ELF-1 (cell line): ENCODE results near the gene DCC.
A peak's percentile ranks its signal among the peaks of the same experiment; 100 is the strongest.

Source experiments
- DNase-seq: peaks from one replicate; pipeline ENCODE4 v3.0.0-alpha.2; 2016; ENCODE audit warnings: low read depth, low spot score

Gene DCC

DNA sequence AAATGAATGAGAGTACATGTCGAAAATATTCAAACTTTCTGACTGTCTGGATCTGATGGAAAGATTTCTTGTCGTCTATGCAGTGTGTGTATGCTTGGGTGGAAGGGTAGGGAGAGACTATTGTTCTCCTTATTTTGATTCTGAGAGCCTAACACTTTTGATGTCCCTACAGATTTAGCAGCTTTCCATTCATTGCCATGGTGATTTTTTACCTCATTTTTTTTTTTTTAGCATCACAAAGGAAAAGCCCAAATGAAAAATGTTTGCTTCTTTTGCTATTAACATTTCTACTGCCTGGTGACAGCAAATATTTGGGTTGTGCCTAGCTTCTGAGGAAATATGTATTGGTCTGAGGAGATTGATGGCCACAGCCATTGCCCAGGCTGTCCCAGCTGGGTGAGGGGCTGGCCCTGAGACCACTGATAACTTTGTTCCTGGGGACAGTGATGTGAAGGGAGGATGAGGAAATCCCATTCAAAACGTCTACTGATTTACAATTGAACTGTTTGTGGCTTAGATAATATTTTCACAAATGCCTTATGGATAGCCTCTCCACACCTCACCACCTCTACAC lies 558.6 kb downstream of the DCC start:
- no peak for DNase-seq

DNA sequence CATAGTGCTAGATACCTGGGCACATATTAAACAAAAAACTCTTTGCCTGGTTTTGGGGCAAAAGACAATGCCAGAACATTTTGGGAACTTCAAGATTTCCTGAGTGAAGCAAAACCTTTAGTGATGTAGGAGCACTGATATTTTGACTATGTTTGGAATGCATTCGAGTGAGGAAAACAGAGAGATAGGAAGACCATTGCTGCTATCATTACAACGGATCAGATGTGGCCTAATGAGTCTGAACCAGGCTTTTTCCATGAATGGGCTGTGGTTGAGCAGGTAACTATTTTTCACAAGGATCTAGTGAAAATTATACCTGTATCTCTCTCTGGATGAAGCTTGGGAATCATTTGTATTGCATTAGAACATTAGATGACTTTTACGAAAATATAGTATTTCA lies 562.2 kb downstream of the DCC start:
- no peak for DNase-seq

DNA sequence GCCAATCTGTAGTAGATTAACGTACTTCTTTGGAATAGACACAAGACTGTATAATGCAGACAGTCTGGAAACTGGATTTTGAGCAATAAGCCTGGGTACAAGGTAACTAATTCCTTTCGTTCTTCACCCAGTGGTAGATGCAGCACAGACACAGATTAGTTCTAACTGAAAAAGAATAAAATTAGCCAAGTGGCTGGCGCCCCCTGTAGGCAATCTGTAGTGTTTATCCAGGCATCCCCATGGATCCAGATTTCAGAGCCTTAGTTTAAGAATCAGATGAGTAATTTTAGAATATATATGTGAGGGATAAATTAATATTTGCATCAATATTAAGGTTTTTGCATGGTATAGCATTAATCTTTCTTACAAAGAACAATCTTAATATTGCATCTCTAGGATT lies 563.9 kb downstream of the DCC start:
- peak; percentile 22 for DNase-seq

DNA sequence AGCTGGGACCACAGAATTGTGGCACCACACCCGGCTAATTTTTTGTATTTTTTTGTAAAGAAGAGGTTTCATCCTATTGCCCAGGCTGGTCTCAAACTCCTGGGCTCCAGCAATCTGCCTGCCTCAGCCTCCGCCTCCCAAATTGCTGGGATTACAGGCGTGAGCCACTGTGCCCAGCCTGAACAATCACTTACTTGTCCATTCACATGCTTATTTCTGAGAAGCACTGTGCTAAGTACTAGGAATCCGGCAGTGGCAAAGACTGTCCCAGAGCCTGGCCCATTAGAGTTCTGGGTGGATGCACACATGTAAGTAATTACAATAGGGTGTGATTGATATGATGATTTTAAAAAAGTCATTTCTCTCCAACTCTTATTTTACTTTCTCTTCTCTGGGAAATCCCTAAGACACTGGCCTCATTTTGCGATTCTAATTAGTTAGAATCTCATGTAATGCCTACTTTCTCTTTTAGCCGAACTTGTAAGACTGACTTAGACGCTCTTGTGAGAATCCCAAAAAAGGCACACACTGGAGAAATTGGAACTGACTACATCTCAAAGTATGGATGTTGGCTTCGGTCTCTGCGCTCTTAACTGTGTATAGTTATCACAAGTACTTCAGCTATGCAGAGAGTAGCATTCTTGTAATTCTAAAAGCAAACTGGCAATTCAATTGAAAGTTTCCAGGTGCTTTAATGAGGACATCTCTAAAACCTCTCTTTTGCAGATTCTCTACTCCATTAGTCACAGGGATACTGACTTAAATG lies 567.7 kb downstream of the DCC start:
- no peak for DNase-seq

DNA sequence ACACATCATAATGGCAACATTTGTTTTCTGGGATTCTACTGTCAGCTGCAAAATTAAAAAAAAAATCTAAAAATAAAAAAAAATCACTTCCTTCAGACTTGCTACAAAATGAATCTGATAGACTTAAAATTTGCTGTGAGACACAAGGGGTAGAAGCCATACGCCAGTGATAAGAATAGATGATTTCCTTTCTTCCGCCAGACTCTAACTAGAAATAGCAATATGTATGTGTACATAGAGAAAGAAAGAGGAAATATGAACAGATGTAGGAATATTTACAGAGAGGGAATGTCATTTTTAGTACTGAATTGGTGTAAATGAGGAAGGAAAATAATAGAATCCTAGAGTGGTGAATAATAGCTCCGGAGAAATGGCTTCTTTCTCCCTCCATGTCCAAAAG lies 574.2 kb downstream of the DCC start:
- DNase-seq, result no peak

DNA sequence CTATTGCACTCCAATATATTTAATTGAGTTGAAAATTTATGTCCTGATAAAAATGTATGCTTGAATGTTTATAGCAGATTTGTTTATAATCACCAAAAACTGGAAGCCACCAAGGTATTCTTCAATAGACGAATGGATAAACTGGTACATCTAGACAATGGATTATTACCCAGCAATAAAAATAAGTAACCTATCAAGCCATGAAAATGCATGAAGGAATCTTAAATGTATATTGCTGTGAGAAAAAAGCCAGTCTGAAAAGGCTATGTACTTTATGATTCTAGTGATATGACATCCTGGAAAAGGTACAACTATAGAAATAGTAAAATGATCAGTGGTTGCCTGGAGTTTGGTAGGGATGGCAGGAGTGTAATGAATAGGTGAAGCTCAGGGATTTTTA lies 580.7 kb downstream of the DCC start:
- no peak for DNase-seq

DNA sequence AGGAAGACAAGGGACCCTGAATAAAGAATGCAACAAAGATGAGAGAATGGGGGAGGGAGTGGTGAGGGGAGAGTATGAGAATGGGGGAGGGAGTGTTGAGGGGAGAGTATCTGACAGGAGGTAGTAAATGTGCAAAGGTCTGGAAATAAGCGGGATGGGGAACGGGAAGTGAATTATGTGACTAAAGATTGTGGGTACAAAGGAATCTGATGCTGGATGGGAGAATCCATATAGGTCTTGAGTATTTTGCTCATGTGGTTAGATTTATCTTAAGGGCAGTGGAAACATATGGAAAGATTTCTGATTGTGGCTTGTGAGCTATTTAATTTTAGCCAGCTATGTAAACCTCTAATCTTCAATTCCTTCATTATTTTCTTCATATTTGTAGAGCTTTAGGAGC lies 593.4 kb downstream of the DCC start:
- no peak for DNase-seq

DNA sequence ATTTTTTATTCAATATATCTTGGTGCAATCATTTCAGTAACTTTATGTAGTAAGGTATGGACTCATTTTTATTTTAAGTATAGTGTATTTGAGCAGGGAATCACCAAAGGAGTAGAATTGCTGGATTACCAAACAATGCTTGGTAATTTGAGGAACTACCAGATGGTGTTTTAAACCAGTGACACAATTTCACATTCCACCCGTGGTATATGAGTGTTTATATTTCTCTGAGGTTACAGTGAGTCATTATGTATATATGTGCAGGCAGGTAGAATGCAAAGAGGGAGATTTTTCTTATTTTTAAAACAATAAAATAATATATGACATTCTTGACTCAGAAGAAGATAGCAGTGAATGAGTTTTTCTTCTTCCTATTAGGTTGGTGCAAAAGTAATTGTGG lies 596.9 kb downstream of the DCC start:
- no peak for DNase-seq

DNA sequence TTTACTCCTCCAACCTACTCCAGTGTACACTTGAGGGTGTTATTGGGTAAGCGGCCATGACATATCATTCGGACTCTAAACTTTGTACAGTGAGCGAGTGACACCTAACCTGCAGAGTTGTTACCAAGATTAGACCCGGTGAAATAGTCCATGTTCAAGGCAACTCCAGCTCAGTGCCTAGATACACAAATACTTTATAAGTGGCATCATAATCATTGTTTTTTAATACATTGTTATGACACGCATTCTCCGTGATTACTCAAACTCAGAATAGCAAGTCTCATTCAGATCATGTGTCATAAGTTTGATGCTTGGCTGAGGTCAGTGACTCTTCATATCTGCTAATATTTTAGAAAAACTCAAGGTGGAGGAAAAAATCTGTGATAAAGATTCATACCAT lies 597.8 kb downstream of the DCC start:
- no peak for DNase-seq

DNA sequence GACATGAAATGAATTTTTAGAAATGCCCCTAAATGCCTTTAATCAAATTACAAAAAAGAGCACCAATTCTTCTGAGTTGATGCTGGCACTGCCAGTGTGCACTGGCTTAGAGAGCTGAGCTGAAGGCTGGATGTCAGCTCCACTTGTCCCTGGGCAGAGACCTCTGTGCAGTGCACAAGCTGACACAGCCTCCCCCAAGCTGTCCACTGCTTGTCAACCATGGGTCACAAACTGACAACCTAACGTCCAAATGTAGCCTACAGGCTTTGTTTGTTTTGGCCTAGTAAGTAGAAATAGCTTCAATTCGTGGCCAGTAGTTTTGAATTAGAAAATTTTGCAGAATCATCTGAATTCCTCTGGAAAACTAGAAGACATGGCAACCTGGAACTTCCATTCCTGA lies 605.6 kb downstream of the DCC start:
- DNase-seq, result no peak

DNA sequence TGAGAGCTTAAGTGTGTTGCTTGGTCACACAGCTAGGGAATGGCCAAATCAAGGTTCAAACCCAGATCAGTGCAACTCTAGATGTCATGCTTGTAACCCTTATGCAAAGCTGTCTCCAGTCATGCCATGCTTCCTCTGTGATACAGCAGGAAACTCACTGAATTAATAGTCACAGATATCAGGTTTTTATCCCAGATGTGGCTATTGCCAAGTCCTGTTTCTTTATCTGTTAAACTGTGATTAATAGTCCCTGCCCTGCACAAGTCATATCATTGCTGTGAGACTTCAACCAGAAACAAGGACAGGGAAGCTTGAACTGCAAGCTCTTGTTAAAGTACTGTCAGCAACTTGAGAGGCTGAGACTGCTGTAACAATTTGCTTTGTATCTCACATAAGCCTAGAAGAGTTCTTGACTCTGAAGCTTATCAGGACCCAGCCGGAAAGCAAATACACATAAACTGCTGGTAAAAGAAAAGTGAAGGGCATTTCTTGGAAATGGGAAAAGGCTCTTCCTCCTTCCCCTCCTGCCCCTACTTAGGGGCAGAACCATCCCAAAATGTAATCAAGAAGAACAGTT lies 609.0 kb downstream of the DCC start:
- DNase-seq, result no peak

DNA sequence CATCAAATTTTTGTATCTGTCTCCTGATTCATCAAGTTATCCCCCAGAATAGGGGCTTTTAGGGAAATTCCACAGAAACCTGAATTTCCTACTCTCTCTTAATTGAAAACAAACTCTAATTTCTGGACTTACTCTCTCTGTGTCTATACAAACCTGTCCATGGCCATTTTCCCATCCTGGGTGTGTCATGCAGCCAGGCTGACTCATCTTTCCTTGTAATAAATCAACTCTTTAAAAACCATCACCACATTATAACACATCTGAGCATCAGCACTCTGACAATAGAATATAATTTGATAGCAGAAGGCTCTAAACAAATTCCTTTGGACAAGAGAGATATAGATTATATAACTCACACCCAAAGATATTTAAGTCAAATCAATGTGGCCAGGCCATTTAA lies 610.2 kb downstream of the DCC start:
- DNase-seq, result no peak

DNA sequence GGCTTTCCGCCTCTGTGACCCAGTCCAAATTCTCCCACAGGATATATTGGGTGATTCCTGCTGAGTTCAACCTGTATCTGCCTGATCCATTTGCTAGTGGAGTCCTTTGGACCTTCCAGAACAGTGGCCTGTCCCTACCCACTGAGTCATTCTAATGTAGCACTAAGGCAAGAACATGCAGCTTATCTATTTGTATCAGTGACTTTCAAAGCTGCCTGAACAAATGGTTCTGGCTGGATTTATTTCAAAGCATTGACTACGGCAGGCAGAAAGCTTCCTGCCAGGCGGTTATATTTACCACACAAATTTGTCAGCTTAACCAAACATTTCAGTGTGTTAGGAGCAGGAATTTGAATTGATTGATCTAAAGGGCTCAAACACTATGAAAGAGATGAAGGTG lies 613.4 kb downstream of the DCC start:
- DNase-seq, result no peak

DNA sequence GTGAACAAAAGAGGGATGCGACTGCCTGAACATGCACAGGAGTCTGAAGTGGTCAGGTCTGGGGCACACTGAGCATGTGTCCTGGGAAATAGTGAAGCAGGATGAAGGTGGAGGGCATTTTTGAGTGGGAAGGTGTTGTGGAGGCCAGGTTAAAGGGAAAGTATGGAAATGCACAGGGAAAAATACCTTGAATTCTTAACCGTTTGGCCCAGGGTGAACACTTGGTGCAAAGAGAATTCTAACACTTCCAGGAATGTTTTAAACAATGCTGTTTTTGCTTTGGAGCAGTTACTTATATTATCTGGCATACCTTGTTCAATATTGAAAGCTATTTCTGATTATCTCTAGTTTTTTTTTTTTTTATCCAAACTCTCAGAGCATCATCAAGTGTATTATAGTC lies 623.5 kb downstream of the DCC start:
- DNase-seq, result no peak

DNA sequence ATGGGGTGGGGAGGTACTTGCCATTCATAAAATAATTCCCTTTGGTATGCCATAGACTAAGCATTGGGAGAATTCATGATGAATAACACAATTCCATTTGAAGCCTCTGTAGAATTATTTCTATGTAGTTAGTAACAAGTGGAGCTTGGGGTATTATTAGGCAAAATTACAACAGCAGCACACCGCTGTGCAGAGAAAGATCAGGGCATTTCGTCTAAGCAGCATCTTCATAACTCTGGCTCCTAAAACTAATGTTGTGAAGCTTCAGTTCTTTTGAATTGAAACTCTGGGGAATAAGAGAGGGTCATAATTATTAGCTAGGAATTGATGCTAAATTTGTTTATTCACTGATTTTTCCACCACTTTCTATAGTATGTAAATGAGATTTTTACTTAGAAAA lies 630.7 kb downstream of the DCC start:
- no peak for DNase-seq

DNA sequence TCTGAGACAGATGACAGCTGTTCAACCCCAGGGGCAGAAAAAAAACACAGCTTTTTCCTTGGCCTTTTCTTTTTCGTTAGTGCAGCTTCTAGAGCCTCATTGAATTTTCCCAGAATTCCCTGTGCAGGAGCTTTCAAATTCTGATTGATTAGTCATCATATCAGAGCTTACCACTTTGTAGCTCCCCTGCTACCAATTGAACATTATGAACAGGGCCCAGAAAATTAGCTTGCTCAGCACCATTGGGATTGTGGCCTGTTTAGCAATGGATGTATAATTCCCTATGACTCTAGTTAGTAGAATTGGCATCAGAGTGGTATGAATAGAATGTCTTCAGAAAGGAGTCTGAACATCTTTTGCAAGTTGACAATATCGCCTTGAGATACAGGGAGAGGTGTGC lies 631.1 kb downstream of the DCC start:
- DNase-seq, result no peak

DNA sequence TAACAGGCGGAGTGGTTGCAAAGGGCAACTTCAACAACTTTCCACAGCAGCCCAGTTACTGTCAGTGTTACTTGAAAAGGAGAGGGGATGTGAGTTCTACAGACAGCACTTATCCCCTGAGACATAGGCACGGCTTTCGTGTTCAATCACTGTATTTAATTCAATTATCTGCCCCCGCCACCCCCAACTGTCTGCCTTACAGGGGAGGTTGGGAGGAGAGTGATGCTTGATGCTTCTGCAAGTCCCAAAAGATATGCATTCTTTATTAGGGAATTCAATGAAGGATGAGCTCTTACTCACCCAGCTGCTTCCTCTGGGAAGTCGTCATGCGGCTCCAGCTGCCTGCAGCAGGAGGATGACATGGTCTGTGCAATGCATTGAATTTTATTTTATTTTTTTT lies 639.9 kb downstream of the DCC start:
- no peak for DNase-seq

DNA sequence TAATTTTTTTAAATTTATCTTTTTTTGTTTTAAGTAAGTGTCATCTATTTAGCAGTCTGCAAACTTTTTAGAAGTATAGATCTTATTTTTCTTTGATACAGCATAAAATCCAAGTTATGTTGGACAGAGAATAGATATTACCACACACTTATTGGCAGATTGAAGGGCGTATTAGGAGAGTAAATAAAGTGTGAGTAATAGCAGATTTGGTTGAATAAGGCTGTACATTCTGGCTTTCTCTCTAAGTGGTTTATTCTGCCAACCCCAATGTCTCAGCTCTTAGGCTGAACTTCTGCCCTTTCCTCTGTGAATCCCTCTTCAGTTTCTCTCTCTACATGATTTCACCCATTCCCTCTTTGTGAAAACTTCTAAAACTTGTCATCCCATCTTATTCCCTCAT lies 651.2 kb downstream of the DCC start:
- no peak for DNase-seq

DNA sequence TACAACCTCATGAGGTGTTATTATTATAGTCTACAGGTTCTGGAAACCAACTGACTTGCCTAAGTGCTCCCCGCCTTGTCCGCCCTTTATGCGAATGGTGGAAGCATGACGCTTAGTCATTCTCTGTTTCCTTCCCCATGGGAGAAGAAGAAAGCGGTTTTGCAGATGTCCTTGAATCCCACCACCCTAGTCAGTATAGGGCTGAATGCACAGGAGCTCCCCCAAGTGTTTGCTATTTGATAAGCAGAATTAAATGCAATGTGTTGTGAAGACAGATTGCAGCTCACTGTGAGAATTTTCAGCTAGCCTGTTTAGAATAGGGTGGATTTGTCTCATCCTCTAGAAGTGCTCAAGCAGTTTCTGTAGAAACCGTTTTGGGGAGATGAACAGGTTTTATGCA lies 652.0 kb downstream of the DCC start:
- DNase-seq, result peak; percentile 1

DNA sequence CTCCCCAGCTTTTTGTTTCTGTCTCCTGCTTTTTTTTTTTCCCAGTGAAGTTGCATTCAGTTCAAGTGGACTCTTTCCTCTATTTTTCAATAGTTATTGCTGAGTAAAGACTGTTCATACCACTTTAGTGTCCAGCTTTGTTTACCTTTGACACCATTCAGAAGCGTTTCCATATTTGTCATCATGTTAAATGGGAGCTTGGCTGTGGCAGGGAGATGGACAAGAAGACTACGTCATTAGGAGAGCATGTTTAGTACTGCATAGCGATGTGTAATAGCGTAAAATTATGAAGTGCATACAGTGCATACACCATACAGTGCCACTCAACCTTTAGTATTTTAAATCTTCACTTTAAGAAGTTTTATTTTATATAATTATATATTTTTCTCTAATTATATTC lies 655.9 kb downstream of the DCC start:
- no peak for DNase-seq

DNA sequence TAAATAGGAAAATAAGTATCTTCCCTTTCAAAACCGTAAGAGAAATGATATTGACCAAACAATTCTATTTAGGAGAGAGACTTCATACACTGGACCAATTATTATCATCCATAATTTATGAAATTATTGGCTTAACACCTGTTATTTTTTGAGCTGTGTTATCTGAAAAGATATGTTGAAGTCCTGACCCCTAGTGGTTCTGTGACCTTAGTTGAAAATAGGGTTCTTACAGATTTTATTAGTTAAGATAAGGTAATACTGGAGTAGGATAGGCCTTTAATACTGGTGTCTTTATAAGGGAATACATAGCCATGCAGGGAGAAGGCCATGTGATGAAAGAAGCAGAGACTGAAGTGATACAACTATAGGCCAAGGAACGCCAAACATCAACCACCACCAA lies 659.6 kb downstream of the DCC start:
- no peak for DNase-seq

DNA sequence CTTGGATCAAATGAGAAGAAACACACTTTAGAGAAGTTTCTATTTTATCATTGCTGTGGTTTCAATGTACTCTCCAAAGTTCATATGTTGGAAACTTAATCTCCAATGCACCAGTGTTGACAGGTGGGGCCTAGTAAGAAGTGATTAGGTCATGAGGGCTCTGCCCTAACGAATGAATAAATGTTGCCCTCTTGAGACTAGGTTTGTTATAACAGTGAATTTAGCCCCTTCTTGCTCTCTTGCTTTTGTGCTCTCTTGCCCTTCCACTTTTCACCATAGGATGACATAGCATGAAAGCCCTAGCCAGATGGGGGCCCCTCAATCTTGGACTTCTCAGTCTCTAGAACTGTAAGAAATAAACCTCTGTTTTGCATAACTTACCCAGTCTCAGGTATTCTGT lies 664.8 kb downstream of the DCC start:
- DNase-seq, result no peak

DNA sequence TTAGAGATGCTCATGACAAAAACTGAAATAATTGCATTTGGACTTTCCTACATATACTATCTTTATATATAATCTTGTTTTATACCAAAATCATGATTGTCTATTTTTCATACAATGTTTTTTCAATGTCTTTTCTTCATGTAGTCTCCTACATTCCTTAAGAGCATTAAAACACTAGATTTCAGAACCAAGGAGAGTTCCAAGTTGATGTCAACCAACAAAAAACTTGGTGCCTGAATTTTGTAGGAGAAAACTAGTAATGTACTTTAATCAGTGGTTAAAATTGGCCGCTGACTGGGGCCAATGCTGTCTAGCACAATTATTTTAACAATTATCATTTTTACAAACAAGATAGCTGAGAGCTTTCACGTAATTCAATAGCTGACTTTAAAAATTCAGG lies 678.8 kb downstream of the DCC start:
- no peak for DNase-seq

DNA sequence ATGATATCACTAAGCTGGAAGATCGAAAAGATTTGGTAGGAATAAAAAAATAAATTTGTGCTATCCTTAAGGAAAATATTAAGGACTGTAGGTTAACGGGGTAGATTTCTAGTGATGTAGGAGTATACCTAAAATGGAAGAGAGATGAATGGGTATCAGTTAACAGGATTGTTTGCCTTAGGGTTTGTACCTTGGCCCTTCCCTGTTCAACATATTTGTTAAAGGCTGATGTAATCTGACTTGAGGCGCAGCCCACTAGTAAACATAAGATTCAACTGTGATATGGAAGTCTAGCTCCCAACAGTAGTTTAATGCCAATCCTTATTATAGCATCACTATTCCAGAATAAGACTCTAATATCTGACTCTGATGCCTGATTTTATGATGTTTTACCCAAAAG lies 685.2 kb downstream of the DCC start:
- DNase-seq, result no peak
